TTC549 (cell line): ENCODE data around the gene CBLN1.

Source experiments
- FAIRE-seq: peaks from 2 replicates; lab custom pipeline; 2012; peaks lifted over from hg19 to GRCh38; lab: Jason Lieb, UNC

The CBLN1 gene

DNA sequence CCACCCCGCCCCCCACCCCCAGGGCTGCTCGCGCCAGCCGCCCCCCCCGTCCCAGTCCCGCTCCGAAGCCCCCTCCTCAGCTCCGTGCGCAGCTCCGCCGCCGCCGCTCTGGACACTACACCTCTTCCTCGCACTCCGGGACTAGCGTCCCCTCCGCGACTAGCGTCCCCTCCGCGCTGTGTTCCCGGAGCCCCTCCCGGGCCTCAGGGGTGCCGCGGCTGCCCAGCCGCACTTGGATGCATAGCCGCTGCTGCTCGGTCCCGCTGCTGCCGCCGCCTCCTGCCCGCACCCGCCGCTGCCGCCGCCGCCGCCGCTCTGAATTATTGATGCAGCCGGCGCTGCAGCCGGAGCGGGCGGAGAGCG, at the start of gene CBLN1:
Gene CBLN1, minus strand, starts transcription at position 359 of the 363 bp plus-strand sequence. CDS start 373 bp downstream, outside the sequence.
- no peak for FAIRE-seq

DNA sequence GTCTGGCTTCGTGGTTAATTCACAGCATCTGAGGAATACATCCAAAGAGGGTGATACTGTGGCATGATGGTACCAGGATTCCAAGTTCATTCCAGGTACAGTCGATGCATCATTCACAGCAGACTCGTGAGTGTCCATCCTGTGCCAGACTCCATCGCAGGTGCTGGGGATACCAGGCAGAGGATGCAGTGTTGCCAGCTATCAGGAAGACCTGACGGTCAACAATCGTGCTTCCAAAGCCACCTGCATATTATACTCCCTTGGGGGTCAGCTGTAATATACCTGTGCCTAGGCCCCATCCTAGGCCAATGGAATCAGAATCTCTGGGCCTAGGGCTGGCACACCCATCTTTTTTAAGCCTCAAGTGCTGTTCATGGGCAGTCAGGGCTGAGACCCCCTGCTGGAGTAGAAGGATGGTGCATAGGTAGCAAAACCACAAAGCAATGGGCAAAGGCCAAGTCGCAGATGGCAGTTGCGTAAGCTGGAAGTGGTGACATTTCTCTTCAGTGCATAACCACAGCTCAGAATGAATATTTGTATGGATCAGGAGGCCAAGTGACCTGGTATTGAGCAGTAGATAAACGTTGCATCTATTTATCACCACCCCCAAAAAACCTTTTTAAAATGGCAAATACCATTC, 49.0 kb upstream of the CBLN1 start:
- FAIRE-seq: no peak

- FAIRE-seq: no peak
Observed at GRCh38 chr16:49328325-49328724, 46.7 kb upstream of the CBLN1 start.

DNA sequence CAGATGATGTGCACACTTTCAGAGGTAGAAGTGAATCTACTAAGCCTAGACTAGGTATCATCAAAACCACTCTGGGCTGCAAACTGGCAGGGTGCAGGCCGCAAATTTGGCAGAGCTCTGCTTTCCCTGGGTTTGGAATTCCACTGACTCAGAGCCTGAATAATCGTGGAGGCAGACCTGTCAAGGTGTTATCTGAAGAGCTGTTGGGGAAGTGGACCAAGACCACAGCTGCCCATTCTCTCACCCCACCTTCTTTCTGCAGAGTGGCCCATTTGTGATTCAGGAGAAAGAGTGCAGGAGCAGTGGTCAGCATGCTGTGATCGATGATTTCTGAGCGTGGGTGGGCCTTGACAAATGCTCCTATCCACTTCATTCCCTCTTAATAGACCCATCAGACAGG, 45.8 kb upstream of the CBLN1 start:
- no peak for FAIRE-seq

DNA sequence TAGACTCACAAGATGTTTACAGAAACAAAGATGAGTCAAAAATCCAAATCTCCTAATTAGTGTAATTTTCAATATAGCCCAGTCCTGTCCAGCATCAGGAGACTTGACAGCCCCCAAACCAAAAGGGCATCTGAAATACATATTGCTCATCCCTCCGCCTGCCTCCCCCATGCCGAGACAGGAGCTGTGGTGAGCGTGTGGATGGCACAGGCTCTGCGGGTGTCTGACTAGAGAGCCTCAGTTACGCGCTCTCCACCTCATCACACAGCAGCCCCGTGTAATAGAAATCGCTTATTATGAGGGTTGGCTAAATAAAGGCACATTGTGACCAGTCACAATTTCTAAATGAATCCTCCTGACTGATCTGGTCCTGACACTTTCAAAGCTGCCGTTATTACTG, 43.1 kb upstream of the CBLN1 start:
- FAIRE-seq: no peak

DNA sequence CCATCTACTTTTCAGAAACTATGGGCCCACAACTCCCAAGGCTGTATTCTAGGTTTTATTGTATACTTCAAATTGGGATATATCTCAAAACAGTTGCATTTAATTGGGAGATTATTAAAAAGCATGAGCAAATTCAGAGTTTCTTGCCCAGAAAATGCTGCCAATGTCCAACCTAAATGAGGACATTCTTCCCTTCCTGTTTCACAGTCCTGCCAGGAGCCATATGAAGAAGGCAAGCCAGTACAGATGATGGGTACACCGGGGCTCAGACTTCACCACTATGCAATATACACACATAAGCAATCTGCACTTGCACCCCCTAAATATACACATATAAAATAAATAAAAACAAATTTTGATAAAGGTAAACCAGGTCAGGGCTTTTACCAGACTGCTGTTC, 34.0 kb upstream of the CBLN1 start:
- FAIRE-seq: no peak

DNA sequence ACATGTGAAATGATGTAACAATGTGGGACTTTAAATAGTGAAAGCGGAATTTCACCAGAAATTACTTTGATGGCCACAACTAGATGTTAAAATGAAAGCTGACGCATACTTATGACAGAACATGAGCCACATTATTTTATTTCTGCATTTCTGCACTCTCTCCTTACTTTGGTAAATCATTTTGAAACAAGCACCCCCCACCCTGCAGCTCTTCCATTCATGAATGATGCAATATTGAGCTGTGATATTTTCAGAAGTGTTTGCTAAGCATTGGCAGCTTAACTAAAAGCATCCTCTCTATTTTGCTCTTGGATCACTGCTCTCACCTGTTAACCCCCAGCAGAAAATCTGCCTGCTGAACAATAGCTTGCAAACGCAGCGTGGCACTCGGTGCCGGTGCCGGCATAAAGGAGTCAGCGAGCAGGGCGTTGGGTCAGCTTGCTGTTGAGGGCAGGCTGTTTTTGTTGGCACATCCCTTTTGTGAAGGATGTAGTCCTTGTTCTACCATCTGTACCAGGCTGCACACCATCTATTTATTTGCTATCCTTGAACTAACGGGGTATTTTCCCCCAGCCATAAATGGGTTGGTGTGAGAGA, 30.8 kb upstream of the CBLN1 start:
- FAIRE-seq: no peak

- no peak for FAIRE-seq
Observed at GRCh38 chr16:49311823-49312222, 30.2 kb upstream of the CBLN1 start.

- FAIRE-seq: no peak
Observed at GRCh38 chr16:49307176-49307575, 25.5 kb upstream of the CBLN1 start.

- FAIRE-seq: no peak
Observed at GRCh38 chr16:49305406-49305805, 23.8 kb upstream of the CBLN1 start.

DNA sequence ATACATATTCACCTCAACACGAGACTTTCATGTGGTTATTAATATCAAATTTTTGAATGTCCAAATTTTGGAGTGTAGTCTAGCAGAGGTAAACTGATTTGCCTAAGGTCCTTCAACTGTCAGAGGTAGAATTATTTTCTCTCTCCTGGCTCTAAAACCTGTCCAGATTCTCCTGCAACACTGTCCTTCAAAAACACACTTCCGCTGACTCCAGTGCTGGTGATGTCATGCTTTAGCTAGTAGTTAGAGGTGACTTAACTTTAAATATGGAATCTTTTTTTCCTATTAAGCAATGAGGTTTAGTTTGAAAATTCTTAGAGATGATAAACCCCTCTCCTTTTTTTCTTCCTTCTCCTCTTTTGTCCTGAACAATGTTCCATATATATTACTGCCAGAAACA, 10.8 kb upstream of the CBLN1 start:
- FAIRE-seq: no peak

- no peak for FAIRE-seq
Observed at GRCh38 chr16:49287572-49287971, 5.9 kb upstream of the CBLN1 start.

- no peak for FAIRE-seq
Observed at GRCh38 chr16:49284962-49285361, 3.3 kb upstream of the CBLN1 start.

DNA sequence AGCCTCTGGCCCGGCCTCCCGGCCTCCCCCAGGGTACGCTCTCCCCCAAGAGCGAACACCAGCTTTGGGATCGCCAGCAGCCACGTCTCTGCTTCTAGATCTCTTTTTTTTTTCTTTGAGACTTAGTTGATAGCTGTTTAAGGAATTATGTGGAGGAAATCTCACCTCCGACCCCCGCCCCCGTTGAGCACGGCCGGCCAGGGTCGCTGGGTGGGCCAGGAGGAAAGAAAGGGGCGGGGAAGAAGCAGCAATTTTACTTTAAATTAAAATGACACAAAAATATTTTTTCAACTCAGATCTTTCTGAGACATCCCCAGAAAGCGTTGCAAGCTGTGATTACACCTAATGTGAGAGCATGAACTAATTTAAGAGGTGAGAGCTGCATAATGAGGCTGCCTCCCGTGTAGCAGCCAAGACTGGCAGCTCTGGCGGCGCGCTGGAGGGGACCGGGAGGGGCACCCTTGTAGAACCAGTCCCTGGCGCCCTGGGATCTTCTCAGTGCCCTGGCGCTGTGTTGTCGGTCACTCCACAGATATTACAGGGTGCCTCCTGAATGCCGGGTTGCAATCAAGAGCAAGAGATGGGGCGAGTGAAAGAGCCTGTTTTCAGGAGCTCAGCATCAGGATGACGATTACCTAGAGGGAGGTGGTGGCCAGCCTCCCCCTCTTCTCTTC, 1.9 kb upstream of the CBLN1 start:
- no peak for FAIRE-seq

DNA sequence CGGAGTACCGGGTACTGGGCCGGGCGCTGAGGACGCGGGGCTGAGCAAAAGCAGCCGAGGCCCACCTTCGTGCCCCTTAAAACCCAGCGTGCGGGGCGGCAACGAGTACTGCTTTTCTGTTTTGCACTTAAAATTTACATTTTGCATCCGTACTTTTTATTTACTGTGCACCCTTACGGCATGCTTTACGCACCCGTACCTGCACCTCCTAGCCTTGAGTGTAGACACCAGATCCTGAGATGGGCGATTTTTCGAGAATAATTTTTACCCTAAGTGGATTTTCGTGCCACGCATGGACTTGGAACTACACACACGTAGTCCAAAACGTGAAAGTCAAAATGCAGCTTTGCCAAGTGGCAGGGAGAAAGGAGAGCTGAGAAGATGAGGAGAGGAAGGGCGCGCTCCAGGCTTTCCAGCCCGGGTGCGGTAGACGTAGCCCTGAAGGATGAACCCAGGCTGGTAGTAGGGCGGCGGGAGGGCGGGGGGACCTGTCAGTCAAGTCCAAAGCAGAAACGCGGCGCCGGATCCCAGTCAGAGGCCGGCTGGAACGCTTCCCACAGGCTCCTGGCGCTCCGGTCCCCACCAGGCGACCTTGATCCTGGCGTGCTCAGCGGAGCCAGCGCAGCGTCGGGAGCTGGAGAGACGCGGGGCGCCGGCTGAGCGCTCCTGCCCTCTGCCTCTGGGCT, 1.2 kb upstream of the CBLN1 start:
- FAIRE-seq: no peak

GRCh38 chr16:49281843-49282642, 405 bp upstream of the CBLN1 start:
- FAIRE-seq: no peak

GRCh38 chr16:49280841-49281371, 732 bp downstream of the CBLN1 start:
- FAIRE-seq: no peak

DNA sequence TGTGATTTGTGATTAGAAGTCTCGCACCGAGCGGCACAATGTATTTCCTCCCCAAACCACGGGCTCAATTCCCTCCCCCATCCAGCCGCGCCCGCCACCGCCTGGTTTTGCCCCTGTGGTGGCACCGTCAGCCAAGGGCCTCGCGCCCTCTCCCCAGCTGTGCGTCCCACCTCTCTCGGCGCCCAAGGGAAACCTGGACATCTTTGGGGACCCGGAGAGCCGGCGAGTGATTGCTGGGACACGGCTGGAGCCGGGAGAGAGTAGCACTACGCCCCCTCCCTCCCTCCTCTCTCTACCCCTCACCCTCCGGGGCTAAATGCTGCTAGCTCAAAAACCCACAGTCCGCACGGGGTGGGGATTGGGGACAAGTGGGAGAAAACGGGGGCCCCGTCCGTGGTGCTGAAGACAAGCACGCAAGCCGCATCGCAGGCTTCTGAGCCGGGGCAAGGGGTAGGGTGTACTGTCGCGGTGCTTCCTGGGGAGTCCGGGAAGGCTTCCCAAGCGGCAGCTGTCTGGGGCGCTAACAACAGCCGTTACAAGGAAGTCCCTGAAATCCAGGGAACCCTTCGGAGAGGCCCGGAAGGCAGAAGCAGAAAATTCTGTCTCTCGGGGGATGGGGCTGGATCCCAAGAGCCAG, 1.4 kb downstream of the CBLN1 start:
- FAIRE-seq: no peak

GRCh38 chr16:49278944-49279725, 2.5 kb downstream of the CBLN1 start:
- no peak for FAIRE-seq

DNA sequence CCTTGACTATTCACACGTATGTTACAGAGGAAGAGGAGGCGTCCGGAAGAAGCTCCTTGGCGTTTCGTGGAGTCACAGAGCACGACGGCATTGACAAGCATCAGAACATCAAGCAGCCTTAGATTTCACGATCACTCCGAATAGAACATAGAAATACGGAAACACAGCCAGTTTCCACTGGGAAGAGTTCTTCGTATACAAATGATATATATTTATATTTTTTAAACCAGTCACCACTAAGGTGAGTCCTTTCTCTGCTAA, 3.1 kb downstream of the CBLN1 start:
- no peak for FAIRE-seq
